Measurements from ENCODE around the gene ANKZF1.
"Not testable (repeated sequence)": the region's sequence is repeated elsewhere in the genome, so short reads cannot be mapped to it uniquely, and the experiment has no call there.

Gene ANKZF1

DNA sequence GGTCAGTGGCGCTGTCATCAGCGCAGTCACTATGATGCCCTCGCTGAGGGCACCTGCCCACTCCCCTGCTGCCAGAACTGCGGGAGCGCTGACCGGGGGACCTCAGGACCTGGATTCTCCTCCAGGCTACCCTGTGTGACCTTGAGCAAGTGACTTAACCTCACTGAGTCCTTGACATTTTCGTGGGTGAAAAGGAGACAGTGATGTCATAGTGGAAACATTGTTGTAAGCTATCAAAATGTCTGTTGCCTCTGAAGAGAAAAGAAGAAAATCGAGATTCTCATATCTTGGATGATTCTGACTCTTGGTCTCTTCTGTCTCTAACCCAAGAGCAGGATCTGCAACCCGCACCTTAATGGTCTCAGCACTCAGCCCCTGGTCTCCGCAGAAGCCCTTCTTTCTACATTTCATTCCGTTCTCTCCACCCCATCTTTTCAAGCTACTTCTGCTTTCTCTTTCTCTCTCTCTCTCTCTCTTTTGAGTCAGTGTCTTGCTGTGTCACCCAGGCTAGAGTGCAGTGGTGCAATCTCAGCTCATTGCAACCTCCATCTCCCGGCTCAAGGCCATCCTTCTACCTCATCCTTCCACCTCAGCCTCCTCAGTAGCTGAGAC is 25.1 kb downstream of the ANKZF1 start:
- peak overlapping the region; percentile 99 for H3K27ac ChIP-seq
- TF ChIP-seq, protein P1, sequence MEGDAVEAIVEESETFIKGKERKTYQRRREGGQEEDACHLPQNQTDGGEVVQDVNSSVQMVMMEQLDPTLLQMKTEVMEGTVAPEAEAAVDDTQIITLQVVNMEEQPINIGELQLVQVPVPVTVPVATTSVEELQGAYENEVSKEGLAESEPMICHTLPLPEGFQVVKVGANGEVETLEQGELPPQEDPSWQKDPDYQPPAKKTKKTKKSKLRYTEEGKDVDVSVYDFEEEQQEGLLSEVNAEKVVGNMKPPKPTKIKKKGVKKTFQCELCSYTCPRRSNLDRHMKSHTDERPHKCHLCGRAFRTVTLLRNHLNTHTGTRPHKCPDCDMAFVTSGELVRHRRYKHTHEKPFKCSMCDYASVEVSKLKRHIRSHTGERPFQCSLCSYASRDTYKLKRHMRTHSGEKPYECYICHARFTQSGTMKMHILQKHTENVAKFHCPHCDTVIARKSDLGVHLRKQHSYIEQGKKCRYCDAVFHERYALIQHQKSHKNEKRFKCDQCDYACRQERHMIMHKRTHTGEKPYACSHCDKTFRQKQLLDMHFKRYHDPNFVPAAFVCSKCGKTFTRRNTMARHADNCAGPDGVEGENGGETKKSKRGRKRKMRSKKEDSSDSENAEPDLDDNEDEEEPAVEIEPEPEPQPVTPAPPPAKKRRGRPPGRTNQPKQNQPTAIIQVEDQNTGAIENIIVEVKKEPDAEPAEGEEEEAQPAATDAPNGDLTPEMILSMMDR (conservative IDR thresholded peaks at IDR 0.05) = no peak

DNA sequence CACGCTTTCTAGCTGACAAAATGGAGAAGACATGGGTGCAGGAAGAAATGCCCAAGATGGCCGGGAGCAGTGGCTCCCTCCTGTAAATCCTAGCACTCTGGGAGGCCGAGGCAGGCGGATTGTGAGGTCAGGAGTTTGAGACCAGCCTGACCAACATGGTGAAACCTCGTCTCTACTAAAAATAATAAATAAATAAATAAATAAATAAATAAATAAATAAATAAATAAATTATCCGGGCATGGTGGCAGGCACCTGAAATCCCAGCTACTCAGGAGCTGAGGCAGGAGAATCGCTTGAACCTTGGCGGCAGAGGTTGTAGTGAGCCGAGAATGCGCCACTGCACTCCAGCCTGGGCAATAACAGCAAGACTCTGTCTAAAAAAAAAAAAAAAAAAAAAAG is 29.3 kb downstream of the ANKZF1 start:
- H3K27ac ChIP-seq = not testable (repeated sequence)

DNA sequence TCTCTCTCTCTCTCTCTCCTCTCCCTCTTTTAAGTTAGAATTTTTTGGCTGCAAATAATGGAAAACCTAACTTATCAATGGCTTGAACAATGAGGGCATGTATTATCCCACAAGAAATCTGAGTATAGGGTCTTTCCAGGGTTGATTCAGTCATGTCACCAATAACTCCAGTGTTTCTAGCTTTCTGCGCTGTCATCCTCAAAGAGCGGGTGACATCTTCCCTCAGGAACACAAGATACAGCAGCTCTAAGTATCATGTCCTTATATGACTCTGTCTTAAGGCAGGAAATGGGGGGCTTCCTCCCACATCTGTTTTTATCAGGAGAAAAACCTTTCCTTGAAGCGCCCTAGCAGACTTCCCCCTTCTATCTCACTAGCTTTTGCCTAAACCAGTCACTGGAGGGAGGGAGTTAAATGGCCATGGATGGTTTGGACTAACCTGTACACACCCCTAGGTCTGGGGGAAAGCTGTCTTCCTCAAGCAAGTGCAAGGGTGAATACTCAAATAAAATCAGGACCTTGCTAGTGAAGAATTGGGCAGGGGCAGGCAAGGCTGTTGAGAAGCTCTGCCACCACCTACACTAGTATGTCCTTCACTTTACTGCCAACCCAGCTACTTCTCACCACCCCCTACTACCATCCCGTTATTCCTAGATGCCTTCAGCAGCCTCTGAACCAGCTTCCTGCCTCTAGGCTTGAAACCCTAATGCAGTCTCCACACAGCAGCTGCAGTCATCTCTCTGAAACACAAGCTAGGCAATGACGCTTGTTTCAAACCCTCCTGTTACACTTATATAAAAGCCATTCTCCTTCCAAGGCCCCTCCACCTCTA is 31.6 kb downstream of the ANKZF1 start:
- H3K27ac ChIP-seq = no peak overlapping the region

DNA sequence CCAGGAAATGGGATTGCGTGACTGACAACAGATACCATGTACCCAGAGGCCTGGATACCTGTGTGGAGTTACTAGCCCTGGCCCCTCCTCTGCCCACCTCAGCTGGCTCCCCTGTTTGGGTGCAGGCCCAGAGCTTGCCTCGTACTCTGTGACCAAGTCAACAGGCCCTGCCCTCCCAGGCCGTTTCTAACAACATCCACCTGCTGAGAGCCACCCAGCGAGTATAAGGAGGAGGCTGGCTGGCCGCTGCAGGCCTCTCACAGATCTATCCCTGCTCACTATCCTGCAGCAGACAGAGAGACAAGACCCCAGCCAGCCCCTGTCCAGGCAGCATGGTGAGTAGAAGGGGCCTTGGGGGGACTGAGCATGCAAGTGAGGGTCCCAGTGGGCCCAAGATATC is 36.6 kb downstream of the ANKZF1 start:
- TF ChIP-seq, protein P1 (conservative IDR thresholded peaks at IDR 0.05) = no peak
- no peak overlapping the region for H3K27ac ChIP-seq

More for the DNA sequence above, 31.6 kb downstream of the ANKZF1 start:
- TF ChIP-seq, protein P1 (conservative IDR thresholded peaks at IDR 0.05) = no peak

DNA sequence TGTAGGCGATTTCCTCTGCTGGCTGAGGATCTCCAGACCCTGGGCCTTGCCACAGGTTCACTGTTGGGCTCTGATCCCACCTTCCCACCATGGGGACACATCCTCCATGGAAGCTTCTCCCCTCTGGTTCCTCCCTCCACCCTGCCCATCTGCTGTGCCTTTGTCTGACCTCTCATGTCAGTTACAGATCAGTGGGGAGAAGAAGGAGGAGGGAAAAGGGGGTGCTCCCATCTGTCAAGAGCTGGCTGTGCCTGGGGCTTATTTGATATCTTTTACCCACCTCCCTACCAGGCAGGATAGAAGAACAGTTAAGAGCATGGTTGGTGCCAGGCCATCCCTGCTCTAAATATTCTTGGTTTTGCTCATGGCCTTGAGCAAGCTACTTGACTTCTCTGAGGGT is 37.3 kb downstream of the ANKZF1 start:
- H3K27ac ChIP-seq = no peak overlapping the region
- TF ChIP-seq, protein P1 (conservative IDR thresholded peaks at IDR 0.05) = no peak

DNA sequence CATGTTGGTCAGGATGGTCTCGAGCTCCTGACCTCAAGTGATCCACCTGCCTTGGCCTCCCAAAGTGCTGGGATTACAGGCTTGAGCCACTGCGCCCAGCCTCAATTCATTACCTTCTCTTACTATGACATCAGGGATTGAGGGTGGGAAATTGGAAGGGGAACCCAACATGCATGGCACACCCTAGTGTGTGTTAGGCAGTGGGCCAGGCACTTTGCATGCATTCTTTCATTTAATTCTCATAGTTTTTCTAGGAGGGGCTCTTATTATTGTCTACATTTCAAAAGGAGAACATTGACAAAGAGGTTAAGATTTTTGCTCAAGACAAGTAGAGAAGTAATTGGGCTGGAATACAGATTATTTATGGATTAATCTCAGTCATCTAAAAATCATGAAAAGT is 38.7 kb downstream of the ANKZF1 start:
- TF ChIP-seq, protein P1 (conservative IDR thresholded peaks at IDR 0.05) = no peak
- H3K27ac ChIP-seq = no peak overlapping the region

DNA sequence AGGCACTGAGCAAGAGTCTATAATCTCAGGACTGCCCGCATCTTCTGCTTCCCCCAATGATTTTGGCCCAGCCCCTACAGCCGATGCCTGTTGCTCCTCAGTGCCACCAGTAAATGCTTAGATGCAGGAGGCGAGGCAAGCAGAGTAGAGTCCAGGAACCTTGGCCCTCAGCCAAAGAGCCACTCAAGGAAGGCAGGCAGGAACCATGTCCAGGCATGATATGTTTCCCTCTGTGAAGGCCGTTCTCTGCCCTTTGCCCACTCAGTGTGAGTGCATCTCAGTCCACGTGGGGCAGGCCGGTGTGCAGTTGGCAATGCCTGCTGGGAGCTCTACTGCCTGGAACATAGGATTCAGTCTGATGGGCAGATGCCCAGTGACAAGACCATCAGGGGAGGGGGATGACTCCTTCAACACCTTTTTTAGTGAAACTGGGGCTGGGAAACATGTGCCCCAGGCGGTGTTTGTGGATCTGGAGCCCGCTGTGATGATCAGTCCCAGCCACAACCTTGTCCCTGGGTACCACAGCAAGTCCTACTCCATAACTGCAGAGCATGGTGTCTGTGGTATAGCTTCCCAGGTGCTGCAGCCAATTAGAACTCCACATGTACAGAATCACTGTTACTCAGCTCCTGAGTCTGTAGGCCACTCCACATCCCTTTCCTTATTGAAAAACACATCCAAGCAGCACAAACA is 39.9 kb downstream of the ANKZF1 start:
- H3K27ac ChIP-seq = no peak overlapping the region
- TF ChIP-seq, protein P1 (conservative IDR thresholded peaks at IDR 0.05) = no peak
